HG02623 (cell line): ENCODE results near the gene LBX2.
"Not testable (repeated sequence)": the region's sequence is repeated elsewhere in the genome, so short reads cannot be mapped to it uniquely, and the experiment has no call there.

ENCODE experiments used
- ATAC-seq: cut with Tn5 transposase; IDR thresholded peaks from one replicate; pipeline ENCODE4 v1.9.1; 2021; ENCODE audit warnings: moderate library complexity; ENCODE audit not compliant: unreplicated experiment

LBX2 gene

DNA sequence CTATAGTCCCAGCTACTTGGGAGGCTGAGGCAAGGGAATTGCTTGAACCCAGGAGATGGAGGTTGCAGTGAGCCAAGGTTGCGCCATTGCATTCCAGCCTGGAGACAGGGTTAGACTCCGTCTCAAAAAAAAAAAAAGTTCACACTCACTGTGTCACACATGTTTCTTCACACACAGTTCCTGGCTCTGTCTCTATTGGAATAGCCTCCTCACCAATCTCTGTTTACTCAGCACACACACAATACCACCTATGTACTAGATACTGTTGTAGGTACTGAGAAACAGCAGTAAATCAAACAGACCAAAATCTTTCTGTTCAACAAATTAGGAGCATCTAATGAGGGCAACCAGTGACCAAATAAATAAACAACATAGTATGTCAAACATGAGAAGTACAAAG lies 13.3 kb downstream of the LBX2 start:
- no peak for ATAC-seq

DNA sequence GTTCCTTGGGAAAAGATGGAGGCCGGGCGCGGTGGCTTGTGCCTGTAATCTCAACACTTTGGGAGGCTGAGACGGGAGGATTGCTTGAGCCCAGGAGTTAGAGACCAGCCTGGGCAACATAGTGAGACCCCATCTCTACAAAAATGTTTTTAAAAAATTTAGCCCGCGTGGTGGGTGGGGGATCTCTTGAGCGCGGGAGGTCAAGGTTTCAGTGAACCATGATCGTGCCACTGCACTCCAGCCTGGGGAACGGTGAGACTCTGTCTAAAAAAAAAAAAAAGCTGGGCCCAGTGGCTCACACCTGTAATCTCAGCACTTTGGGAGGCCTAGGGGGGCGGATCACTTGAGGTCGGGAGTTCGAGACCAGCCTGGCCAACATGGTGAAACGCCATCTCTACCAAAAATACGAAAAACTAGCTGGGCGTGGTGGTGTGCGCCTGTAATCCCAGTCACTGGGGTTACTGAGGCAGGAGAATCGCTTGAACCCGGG lies 15.7 kb downstream of the LBX2 start:
- not testable (repeated sequence) for ATAC-seq

DNA sequence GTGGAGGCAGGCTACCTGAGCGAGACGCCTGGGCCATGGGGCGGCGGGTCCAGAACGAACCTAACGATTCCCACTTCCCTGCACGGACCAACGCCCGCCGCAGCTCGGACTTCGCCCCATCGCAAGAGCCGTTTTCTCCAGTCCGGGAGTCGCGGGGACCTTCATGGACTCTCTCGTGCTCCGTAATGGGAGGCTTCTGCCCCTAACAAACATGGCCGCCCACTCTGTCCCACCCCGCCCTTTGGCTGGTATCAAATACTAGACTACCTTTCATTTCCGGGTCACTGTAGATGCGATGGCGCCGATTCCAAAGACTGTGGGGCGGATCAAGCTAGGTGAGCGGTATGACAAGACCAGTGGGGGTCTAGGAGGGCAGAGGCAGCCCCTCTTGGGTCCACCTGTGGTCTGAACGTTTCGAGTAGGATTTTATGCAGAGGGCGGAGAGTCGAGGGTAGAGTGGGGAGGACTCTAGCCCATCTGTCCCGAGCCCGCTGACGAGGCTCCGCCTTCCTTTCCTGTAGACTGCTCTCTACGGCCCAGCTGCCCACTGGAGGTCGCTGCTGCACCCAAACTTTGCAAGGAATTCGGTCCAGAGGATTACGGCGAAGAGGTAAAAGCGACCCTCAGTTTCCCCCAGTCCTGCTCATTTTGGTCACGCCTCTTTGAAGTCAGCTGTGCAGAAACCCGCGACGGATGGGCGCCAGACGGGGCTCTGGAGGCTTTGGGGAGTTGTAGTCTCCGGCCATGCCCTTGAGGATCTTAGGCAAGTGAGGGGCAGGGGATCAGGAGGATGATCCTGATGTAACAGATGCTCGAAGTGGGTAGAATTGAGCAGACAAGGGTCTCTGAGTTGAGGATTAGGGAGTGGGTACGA lies 16.4 kb downstream of the LBX2 start, which contains the start of the genes CCDC142 and TTC31:
Gene CCDC142 (minus strand): TSS at position 198 of the 874 bp plus-strand sequence. CDS start 161 bp downstream, at position 37.
Gene TTC31 (plus strand): TSS at position 281 of the 874 bp plus-strand sequence. CDS start 15 bp downstream, at position 296.
- peak; percentile 87 for ATAC-seq

DNA sequence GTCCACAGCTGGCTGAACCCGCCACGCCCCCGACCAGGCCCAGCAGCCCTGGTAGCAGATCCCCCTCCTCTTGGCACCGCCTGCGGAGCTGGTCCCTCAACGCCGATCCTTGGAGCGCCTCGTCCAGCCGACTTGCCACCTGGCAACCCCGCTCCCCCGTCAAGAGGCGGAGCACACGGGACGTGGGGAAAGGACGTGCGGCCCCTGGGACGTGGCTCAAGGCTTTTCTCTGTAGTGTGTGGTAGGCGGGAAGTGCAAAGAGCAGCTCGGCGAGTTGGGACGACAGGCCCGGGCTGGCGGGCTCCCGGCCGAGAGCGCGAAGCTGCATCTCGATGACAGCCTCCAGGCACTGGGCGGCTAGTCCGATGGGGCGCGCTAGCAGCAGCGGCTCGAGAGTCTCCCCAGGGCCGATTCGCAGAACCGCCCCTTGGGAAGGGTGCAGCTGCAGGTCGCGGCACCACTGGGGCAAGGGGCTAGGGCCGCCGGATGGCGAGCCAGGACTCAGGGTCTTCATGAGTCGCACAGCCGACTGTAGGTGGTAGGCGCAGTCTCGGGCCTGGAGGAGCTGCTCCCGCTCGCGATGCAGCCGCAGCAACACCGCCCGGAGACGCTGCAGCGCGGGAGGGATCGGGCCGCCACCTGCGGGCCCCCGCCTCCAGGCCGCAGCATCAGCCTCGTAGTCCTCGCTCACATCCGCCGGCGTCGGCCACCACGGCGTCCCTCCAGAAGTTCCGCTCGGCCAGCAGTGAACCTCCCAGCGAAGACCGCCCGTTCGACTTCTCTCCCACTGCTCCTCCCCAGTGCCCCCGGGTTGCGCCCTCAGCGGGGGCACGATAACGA lies 17.2 kb downstream of the LBX2 start:
- ATAC-seq, result peak; percentile 29

DNA sequence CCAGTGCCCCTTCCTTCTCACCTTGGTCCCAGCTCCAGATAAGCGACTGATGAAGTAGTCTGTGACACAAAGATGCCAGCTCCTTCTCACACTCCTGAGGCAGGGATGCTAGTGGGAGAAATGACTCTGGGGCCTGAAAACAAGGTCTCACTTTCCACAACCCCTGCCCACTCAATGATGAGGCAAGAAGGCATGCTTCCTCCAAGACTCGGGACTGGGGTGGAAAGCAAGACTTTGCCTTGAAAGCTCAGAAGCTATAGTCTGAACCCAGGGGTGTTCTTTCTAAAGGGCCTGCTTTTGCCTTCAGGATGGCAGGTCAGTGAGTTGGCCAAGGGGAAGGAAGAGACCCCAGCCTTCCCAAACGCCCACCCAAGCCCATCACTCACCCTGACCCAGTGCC lies 18.0 kb downstream of the LBX2 start:
- ATAC-seq, result no peak

DNA sequence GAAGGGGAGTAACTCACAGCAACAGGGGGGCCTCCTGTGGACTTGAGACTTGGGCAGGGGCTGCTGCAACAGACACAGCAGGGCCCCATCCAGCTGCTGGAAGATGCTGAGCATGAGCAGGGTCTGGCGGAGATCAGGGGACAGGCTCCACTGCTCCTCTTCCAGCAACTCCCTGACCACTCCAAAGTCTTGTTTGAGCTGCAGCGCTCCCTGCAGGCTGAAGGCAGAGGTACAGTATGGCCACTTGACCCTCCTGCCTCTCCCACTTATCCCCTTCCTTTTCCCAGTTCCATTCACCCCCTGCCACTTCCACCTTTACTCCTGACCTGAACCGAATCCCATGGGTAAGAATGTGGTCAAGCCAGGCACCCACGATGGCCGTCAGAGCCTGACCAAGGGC lies 24.5 kb downstream of the LBX2 start:
- no peak for ATAC-seq

DNA sequence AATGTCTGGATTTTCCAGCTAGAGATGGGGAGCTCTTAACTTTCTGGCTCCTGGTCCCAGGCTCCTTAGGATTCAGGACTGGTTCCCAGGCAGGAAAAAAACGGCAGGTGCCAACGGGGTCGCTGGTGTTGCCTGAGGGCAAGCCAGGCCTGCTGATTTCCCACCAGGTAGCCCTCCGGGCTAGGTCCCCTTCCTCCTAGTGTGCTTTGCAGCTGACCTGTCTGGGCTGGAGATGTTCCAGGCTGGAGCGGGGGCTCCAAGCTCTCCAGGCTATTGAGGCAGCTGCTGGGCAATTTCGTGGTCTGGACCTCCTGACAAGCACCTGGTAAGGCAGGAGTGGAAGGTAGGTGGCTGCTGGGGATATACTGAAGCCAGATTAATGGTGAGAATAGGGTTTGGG lies 24.9 kb downstream of the LBX2 start:
- no peak for ATAC-seq

DNA sequence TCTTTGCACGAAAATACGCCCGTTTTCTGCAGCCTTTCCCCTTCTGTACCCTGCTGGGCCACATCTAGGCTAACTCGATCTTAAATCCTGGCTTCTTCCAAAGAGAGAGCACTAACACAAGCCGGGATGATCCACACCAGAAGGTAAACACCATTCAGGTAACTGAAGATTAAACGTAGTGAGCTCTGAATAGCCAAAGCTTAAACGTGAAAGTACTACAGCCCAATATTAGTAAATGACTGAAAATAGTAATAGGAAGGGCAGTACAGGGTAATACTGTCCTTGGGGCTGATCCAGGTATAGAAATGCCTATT lies 26.5 kb downstream of the LBX2 start:
- no peak for ATAC-seq

DNA sequence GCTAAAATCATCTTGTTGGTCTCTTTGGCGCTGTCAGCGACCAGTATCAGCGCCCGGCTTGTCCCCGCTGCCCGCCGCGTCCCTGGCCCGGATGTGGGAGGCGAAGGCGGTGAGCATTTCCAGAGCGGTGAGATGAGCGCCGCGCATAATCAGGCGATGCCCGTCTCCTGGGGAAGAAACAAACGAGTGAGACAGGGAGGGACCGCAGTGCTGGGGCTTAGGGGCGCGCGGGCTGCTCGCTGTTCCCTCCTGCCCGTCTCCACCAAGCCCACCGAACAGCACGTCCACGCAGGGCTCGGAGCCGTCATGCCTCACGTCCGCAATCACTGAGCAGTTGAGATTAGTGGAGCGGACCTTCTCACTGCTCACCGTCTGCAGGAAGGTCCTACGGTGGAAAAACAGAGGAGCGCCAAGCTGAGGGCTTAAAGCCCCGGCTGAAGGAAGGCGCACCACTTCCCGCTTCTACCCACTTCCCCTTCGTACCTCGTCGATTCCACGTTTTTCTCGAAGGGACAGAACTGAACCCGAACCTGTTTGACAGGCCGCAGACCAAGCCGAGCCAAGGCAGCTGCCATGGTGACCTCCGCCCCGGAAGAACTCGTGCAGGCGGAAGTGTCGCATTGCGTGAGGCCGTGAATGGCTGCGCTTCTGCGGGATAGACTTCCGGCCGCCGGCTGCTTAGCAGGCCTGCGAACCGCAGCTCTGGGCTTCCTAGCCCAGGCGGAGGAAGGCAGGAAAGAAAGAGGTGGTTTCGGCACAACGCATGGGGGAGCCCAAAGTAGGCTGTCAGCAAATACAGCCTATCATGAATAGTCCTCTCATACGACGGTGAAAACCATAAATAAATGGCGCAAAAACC lies 27.1 kb downstream of the LBX2 start, which contains the start of gene MRPL53:
Gene MRPL53 (minus strand): TSS at position 595 of the 859 bp plus-strand sequence. CDS start 20 bp downstream, at position 575.
- ATAC-seq, result peak; percentile 80

DNA sequence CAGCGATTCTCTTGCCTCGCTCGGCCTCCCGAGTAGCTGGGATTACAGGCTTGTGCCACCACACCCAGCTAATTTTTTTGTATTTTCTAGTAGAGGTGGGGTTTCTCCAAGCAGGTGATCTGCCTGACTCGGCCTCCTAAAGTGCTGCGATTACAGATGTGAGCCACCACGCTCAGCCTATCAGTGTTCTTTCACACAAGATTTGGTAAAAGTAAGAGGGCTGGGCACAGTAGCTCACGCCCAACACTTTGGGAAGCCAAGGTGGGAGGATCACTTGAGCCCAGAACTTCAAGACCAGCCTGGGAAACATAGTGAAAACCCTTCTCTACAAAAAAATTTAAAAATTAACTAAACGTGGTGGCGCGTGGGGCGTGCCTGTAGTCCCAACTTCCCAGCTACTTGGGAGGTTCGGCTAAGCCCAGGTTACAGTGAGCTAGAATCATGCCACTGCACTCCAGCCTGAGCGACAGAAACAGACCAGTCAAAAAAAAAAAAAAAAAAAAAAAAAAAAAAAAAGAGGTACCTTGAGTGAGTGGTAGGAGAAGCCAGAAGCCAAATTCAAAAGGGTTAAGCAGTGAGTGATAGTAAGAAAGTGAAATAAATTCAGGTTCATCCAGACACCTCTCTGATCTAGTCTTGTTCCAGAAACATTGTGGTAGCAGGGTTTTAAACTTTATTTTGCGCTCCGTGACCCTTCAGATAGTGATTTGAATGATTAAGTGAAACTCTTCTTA lies 27.9 kb downstream of the LBX2 start:
- ATAC-seq, result no peak

DNA sequence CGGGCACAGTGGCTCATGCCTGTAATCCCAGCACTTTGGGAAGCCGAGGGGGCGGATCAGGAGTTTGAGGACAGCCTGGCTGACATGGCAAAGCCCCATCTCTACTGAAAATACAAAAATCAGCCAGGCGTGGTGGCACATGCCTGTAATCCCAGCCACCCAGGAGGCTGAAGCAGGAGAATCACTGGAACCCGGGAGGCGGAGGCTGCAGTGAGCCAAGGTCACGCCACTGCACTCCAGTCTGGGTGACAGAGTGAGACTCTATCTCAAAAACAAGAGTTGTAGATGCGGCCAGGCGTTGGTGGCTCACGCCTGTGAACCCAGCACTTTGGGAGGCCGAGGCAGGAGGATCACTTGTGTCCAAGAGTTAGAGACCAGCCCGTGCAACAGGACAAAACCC lies 28.7 kb downstream of the LBX2 start:
- not testable (repeated sequence) for ATAC-seq

DNA sequence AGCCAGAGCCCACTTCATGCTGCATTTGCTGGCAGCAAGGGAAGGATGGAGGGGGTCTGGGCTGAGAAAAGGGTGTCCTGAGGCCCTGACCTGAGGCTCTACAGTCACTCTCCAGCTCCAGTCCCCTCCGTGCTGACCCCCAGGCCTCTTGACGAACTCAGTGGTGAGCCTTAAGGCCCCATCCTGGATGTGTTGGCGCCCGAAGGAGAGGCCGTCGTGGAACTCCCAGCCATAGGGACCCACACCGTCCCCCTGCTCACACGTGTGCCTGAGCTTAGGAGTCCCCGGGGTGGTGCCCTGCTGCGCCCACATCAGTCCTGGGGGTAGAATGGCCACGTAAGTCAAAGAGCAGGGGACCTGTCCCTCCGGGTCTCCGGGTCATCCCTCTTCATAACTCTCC lies 35.0 kb downstream of the LBX2 start:
- ATAC-seq, result no peak

DNA sequence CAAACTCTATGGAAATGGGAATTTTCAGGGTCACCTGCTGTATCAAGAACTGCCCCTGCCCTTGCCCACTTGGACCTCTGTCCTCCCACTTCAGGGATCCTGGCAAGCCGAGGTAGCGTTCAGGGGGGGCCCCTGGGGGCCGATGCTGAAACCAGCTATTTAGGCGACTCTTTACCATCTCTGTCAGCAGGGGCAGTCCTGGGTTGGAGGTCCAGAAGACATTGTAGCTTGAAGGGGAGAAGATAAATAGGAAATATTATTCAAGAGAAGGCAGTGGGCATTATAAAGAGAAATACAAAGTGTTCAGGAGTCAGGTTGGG lies 36.7 kb downstream of the LBX2 start:
- ATAC-seq, result no peak

DNA sequence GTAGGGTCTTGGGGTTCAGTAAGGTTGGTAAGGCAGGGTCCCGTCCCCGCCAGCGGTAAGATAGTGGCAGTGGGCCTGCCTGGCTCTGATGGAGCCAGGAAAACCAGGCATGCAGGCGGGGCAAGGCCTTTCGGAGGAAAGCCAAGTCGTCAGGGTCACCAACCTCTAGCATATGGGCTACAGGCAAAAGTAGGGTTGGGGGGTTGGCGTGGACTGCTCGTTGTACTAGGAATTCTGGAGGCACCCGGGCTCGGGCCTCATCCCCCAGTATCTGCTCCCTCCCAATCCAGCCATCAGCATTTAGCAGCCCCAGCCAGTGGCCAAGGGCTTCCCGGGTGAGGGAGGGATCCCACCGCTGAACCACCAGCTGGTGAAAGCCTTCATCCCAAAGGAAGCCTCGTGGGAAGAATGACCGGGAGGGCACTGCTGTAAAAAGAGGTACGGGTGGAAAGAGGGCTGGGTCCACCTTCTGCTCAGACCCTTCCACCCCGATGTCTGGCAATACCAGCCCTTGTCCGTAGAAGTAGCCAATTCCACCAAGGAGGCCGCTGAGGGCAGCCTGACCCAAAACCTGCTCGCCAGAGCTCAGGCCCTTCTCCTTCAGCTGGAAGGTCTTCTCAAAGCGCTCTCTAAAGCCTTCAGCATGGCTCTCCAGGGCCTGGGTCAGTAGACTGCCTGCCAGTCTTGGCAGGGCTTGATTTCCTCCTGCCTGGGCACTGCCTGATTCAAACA lies 37.2 kb downstream of the LBX2 start:
- no peak for ATAC-seq

DNA sequence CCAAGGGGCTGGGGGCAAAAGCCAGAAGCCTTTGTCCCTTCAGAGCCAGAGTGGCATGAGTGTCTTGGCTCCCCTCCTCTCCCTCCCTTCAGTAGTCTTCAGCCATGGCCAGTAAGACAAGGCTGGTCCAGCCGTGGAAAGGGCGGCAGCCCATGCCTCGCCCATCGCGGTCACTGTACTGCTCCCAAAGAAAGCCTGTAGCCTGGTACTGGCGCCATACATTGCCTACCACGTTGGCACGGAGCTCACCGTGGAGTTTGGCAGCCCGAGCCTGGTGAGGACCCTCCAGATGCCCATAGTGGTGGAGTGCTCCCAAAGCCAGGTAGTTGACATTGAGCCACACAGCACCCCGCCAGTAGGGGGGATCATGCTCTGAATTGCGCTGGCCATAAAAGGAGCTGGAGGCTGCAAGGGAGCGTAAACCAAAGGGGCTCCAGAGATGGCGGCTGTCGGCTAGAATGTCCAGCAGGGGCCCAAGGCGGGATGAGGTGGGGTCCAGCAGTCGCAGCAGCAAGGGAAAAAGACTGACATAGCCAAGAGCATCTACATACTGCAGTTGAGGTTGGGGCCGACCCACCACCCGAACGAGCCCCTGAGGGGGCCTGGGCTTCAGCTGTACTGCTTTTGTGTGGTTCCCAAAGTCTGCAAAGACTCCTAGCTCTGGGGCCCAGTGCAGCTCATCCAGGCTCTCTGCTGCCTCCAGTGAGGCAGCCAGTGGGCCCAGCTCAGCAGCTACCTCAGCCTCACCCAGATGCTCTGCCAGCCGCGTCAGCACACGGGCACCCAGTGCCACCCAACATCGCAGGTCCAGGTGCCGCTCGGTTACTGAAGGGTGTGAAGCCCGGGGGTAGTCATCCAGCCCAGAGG lies 38.0 kb downstream of the LBX2 start:
- no peak for ATAC-seq

DNA sequence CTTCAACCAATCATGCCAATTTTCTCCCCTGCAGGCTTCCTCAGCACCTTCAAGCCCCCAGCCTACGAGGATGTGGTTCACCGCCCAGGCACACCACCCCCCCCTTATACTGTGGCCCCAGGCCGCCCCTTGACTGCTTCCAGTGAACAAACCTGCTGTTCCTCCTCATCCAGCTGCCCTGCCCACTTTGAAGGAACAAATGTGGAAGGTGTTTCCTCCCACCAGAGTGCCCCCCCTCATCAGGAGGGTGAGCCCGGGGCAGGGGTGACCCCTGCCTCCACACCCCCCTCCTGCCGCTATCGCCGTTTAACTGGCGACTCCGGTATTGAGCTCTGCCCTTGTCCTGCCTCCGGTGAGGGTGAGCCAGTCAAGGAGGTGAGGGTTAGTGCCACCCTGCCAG lies 39.2 kb downstream of the LBX2 start:
- not testable (repeated sequence) for ATAC-seq

DNA sequence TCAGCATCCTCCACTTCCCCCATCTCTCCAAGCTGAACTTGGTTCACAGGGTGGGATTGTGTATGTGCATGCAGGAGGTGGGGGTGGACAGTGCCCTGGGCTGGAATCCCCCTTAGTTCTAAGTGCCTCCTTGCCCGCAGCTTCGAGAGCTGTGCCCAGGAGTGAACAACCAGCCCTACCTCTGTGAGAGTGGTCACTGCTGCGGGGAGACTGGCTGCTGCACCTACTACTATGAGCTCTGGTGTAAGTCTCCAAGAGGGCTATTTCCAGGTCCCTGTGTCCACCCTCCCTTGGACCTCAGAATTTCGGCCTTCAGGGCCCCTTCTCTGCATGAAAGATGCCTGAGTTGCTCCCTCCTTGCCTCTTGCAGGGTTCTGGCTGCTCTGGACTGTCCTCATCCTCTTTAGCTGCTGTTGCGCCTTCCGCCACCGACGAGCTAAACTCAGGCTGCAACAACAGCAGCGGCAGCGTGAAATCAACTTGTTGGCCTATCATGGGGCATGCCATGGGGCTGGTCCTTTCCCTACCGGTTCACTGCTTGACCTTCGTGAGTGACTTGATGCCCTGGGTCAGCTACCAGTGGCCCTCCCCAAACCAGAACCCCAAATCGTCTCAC lies 39.8 kb downstream of the LBX2 start:
- ATAC-seq, result not testable (repeated sequence)

DNA sequence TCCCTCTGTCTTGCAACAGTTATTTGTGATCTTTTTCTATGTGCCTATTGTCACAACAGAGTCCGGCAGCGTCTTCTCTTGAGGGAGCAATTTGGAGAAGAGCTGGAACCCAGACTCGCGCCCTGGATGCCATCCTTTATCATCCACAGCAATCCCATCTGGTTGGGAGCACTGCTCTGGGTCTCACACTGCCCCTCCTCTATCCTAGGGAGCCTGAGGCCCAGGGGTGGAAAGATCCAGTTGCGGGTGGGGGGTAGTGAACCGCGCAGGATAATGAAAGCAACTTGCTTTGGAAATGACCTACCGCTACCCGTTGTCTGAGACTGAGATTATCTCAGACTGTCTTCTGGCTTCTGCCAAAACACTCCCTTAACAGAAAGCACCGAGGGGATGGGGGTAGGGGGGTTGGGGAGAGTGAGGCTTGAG lies 40.5 kb downstream of the LBX2 start:
- no peak for ATAC-seq
